Fibroblast of gingiva (primary cell): ENCODE measurements around the gene TSPAN15.
A peak's percentile ranks its signal among the peaks of the same experiment; 100 is the strongest.
"Not testable (repeated sequence)": the region's sequence is repeated elsewhere in the genome, so short reads cannot be mapped to it uniquely, and the experiment has no call there.

Source experiments
- DNase-seq: peaks from one replicate; pipeline ENCODE4 v3.0.0-alpha.2; 2011; ENCODE audit warnings: low read depth

Gene TSPAN15

GRCh38 chr10:69503001-69503895 lies 52.0 kb downstream of the TSPAN15 start:
- no peak for DNase-seq

DNA sequence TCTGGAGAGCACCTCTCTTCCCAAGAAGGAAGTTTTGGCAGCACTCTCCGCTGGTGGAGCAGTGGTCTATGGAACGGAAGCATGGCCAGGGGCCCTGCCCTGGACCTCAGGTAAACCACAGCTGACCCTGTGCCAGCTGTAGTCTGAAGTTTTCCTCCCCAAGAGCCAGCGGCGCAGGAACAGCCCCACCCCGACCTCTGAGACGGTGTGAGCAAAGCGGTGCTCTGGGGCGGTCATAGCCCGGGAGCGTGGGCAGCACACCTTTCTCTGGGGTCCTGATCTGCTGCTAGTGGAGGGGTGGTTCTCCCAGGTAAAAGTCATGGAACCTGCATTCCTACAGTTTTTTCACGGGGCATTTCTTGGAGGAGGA lies 52.6 kb downstream of the TSPAN15 start:
- DNase-seq = no peak

- DNase-seq = no peak
Observed at GRCh38 chr10:69504576-69505250, 53.4 kb downstream of the TSPAN15 start.

DNA sequence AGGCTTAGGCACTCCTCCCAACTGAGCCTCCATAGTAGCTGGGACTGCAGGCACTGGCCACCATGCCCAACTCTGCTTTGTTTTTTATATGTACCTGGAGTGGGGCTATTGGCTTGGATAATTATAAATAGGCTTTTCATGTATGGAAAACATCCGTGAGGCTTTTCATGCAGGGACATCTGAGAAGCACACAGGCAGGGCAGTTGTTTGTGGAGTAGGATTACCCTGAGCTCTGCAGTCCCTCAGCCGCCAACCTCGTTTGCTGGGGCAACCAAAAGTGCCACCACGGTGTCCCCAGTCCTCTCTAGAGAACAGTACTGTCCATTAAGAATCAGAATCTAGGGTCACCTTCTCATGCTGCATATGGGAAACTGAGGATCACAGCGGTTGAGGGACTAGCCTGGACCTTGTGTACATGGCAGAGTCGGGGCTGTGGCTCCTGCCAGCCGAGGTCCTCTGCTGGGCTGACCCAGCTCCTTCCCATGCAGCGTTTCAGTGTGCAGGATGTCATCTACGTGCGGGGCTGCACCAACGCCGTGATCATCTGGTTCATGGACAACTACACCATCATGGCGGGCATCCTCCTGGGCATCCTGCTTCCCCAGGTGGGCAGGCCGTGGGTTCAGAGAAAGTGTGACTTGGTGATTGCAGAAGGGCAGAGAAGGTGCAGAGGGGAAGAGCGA lies 54.5 kb downstream of the TSPAN15 start:
- no peak for DNase-seq

DNA sequence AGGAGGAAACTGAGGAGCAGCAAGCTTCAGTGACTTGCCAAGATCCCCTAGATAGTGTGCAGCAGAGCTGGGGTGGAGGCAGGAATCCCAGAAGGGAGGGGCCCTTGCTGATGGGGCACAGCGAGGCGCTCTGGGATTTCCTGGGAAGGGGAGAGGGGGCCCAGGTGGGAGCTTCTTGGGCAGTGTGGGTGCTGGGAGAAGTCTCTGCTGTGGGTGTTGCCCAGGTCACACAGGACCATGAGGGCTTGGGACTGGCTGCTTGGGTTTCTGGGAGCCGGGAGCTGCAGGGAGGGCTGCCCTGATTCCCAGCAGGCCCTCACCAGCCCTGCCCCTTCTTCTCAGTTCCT lies 55.2 kb downstream of the TSPAN15 start:
- DNase-seq = peak; percentile 0

DNA sequence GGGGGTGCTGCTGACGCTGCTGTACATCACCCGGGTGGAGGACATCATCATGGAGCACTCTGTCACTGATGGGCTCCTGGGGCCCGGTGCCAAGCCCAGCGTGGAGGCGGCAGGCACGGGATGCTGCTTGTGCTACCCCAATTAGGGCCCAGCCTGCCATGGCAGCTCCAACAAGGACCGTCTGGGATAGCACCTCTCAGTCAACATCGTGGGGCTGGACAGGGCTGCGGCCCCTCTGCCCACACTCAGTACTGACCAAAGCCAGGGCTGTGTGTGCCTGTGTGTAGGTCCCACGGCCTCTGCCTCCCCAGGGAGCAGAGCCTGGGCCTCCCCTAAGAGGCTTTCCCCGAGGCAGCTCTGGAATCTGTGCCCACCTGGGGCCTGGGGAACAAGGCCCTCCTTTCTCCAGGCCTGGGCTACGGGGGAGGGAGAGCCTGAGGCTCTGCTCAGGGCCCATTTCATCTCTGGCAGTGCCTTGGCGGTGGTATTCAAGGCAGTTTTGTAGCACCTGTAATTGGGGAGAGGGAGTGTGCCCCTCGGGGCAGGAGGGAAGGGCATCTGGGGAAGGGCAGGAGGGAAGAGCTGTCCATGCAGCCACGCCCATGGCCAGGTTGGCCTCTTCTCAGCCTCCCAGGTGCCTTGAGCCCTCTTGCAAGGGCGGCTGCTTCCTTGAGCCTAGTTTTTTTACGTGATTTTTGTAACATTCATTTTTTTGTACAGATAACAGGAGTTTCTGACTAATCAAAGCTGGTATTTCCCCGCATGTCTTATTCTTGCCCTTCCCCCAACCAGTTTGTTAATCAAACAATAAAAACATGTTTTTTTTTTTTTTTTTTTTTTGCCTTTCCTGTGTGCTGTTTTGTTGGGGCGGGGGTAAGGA lies 55.8 kb downstream of the TSPAN15 start:
- peak; percentile 0 for DNase-seq

- peak; percentile 0 for DNase-seq
Observed at GRCh38 chr10:69508738-69509340, 57.6 kb downstream of the TSPAN15 start.

DNA sequence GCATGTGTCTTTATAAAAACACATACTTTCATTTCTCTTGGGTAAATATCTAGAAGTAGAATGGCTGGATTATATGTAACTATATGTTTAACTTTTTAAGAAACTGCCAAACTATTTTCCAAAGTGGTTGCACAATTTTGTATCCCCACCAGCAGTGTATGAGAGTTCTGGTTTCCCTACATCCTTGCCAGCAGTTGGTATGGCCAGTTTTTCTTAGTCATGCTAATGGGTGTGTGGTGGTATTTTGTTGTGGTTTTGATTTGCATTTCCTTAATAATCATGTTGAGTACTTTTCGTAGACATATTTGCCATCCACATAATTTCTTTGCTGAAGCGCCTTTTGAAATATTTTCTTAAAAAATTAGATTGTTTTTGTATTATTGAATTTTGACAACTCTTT lies 61.6 kb downstream of the TSPAN15 start:
- DNase-seq = peak; percentile 29

GRCh38 chr10:69513617-69514016 lies 62.4 kb downstream of the TSPAN15 start:
- DNase-seq = no peak

DNA sequence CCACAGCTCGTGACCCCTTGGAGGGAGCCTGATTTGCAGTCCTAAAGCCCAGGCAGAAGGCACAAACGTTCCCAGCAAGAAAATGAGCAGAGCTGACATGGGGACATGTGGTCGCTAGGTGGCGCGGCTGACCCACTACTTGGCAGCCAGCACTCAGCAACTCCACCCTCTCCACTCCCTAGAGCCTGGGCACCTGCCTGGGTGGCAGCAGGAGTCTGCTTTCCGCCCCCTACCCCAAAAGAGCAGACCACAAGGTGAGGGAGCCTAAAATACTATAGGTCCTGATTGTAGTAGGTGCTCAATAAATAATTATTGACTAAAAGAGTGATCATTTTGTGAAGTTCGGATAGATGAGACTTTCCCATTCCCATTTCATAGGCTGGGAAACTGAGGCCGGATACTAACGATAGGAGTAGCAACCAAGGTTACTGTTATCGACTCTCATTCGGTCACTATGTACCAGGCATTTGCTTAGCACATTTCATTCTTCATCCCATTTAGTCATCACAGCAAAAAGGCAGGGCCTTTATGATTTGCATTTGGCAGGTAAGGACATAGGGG lies 64.5 kb downstream of the TSPAN15 start:
- peak; percentile 38 for DNase-seq

- DNase-seq = peak; percentile 0
Observed at GRCh38 chr10:69516316-69516715, 65.1 kb downstream of the TSPAN15 start.

DNA sequence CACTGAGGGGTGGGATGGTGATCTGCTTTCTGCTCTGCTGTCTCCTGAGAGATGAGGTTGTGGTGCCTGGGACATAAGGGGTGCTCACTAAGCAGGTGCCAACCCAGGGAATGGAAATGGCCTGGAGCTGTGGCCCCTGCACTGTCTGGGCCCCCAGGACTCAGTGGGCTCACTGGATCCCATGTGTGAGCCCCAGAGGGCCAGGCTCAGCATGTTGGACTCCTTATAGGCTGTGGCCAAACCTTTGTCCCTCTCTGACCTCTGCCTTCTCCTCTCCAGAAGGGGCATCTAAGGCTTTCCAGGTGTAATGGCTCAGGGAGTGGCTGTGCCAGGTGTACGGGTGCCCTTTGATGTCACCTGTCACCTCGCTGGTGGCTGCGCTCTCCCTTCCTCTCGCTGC lies 65.5 kb downstream of the TSPAN15 start:
- no peak for DNase-seq

- no peak for DNase-seq
Observed at GRCh38 chr10:69517271-69517848, 66.1 kb downstream of the TSPAN15 start.

- no peak for DNase-seq
Observed at GRCh38 chr10:69527961-69528360, 76.7 kb downstream of the TSPAN15 start.

- no peak for DNase-seq
Observed at GRCh38 chr10:69533658-69534057, 82.4 kb downstream of the TSPAN15 start.

DNA sequence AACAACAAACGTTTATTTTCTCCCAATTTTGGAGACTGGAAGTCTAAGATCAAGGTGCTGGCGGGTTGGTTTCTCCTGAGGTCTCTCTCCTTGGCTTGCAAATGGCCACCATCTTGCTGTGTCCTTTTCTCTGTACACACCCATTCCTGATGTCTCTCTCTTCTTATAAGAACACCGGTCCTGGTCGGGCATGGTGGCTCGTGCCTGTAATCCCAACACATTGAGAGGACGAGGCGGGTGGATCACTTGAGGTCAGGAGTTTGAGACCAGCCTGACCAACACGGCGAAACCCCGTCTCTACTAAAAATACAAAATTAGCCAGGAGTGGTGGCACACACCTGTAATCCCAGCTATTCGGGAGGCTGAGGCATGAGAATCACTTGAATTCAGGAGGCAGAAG lies 85.3 kb downstream of the TSPAN15 start:
- DNase-seq = not testable (repeated sequence)

- DNase-seq = no peak
Observed at GRCh38 chr10:69537449-69537848, 86.2 kb downstream of the TSPAN15 start.

- DNase-seq = no peak
Observed at GRCh38 chr10:69538461-69538860, 87.2 kb downstream of the TSPAN15 start.

DNA sequence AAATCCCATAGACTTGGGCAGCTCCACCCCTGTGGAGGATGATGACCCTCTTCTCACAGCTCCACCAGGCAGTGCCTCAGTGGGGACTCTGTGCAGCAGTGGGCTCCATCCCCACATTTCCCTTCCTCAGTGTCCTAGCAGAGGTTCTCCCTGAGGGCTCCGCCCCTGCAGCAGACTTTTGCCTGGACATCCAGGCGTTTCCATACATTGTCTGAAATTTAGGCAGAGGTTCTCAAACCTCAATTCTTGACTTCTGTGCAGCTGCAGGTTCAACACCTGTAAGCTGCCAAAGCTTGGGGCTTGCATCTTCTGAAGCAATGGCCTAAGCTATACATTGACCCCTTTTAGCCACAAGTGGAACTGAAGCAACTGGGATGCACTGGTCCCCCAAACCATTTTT lies 90.2 kb downstream of the TSPAN15 start:
- no peak for DNase-seq

- DNase-seq = no peak
Observed at GRCh38 chr10:69549959-69550358, 98.7 kb downstream of the TSPAN15 start.

DNA sequence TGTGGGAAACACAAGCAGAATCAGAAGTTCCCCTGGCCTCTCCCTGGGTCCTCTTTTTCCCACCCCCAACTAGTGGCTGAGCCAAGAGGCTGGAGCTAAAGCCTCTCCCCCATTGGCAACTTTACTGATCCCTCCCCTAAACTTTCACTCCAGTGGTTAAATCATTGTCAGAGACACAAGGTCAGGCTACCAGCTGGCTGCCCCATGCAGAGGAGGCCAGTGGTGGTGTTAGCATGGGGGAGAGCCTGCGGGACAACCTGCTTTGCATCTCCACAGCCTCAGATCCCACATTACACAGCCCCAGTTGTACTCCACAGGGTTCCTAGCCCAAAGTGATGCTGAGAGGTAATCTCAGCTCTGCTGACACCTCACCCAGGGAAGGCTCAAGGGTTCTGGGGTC lies 101.0 kb downstream of the TSPAN15 start:
- no peak for DNase-seq
